GM12872 (cell line): ENCODE measurements around the gene GLE1.

Experiments used
- CTCF ChIP-seq: IDR thresholded peaks from 3 replicates; pipeline ENCODE4 v1.5.1; 2011; ENCODE audit warnings: low read depth, mild to moderate bottlenecking, low read length, moderate library complexity; ENCODE audit not compliant: insufficient read depth

GLE1 gene

DNA sequence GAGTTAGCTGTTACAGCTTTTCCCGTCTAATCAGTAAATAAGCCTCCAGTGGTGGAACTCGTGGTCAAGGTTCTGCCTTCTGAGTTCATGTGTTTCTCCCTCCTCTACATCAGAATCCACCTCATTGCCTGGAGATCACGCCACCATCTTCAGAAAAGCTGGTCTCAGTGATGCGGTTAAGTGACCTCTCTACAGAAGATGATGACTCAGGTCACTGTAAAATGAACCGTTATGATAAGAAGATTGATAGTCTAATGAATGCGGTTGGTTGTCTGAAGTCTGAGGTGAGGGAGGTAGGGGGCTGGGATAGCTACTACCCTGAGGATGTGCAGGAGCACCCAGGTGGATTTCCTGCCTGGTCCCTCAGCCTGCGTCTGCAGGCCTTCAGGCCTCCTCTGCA lies 35.4 kb upstream of the GLE1 start:
- no peak for TF ChIP-seq CTCF

GRCh38 chr9:128470560-128470959 lies 34.0 kb upstream of the GLE1 start:
- no peak for TF ChIP-seq CTCF

DNA sequence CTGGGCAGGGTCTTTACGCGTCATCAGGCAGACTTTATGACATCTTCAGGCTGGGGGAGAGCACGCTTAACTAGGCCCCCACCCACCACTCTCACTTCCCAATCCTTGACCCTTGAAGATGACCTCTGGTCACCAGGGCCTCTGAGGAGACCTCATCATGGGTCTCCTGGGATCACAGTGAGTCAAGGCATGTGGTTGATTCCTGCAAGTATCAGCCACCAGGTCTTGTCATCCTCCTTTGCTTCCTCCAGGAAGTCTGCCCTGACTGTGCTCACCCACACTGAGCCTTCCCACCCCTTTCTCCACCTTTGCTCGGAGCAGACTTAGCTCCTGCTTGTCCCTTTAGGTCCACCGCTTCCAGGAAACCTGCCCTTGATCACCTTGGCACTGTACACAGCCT lies 31.4 kb upstream of the GLE1 start:
- TF ChIP-seq CTCF, result no peak

DNA sequence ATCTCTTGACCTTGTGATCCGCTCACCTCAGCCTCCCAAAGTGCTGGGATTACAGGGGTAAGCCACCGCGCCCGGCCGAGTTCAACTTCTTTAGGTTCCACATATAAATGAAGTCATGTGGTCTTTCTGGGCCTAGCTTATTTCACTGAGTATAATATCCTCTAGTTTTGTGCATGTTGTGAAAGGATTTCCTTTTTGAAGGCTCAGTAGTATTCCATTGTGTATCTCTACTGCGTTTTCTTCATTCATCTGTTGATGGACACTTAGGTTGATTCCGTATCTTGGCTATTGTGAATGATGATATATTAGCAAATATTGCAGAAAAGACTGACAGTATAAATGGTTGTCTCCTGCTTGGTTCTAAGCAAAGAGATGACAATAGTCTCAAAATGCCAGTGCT lies 28.7 kb upstream of the GLE1 start:
- TF ChIP-seq CTCF, result no peak

DNA sequence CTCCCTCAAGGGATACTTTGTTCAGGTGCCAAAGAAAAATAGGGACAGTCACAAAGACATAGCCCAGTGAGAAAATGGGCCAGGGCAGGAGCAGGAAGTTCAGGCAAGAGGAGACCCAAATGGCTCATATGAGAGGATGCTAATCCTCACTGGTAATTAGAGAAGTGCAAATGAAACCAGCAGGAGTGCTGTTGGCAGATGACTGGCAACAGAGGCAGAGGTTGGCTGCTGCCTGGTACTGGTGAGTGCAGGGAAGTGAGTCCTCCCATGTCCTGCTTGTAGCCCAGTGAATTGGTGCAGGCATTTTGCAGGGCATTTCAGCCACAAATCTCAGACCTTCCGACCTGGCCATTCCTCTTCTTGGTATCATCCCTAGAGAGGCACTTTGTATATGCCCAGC lies 25.3 kb upstream of the GLE1 start:
- TF ChIP-seq CTCF, result 0 out of 3 replicates have a peak, but pooled peaks have one; percentile 17

GRCh38 chr9:128481561-128481960 lies 23.0 kb upstream of the GLE1 start:
- no peak for TF ChIP-seq CTCF

DNA sequence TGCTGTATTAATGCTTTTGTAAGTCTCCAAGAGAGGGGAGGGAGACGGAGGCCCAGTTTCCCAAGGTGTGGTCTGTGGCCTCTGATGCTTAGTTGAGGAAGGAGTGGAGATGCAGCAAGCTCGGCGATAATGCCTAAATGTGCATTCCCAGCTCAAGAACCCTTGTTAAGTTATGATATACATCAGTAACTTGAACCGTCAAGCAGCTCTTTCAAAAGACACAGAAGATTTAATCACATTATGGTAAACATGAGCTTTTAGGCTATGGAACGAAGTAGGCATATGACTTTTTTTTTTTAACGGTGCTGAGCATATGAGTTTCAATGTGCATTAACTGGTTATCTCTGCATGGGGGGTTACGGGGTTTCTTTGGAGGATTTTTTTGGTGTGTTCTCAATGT lies 22.3 kb upstream of the GLE1 start:
- TF ChIP-seq CTCF, result no peak
